GM21786 (cell line): ENCODE measurements around the gene SLC39A11.
"Not testable (repeated sequence)": the region's sequence is repeated elsewhere in the genome, so short reads cannot be mapped to it uniquely, and the experiment has no call there.

ENCODE experiments used
- ATAC-seq: cut with Tn5 transposase; IDR thresholded peaks from one replicate; pipeline ENCODE4 v1.9.1; 2021; ENCODE audit not compliant: unreplicated experiment

The SLC39A11 gene

GRCh38 chr17:72765368-72766153 is 326.9 kb downstream of the SLC39A11 start:
- ATAC-seq, result no peak

DNA sequence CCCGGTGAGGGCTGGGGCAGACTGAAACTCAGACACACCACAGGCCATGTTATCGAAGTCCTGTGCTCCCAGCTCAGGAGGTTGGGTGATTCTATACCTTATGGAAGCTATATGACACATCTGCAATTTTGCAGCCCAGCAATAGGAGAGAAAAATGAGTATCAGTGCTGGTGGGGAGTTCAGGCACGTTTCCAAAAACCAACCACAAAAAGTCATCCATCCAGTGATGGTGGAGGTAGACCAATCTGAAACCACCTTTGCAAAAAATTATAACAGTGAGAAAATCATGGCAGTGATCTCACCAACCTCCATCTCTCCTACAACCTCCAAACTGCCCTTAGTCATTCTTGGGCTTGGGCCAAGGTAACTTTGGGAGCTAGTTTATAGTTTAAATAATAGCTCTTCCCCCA is 327.9 kb downstream of the SLC39A11 start:
- ATAC-seq, result no peak

DNA sequence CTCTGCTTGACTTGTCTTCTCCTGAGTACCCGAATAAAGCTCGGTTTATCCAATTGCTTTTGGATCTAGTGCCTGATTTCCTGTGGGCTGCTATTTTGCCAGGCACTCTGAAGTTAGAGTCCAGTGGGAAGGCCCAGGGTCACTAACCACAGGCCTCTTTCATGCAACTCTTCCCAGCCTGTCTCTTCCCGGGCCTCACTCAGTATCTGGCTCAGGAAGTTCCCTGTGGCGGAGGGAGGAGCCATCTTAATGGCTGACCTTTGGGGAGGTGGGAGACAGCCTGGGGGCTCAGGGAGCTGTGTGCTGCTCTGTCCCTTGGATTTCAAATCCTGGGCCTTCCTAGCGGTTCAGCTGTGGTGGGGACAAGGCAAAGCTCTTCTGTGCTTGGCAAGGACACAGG is 328.5 kb downstream of the SLC39A11 start:
- ATAC-seq, result no peak

- ATAC-seq, result not testable (repeated sequence)
Observed at GRCh38 chr17:72761893-72762575, 330.5 kb downstream of the SLC39A11 start.

DNA sequence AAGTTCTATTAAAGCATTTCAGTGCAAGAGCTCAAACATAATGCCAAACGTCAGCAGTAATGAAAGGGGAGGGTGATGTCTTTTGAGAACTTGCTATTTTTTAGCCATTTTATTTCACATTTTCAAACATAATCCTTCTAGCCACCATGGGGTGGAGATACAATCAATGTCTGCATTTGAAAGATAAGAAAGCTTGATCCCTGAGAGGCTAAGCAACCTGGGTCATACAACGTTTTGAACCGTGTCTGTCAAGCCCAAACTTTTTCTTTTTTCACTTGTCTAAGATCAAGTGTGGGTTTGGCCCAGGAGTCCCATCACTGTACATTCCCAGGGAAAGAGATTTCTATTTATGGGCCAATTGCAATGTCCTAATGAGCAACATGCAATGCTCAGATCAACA is 331.1 kb downstream of the SLC39A11 start:
- ATAC-seq, result no peak

DNA sequence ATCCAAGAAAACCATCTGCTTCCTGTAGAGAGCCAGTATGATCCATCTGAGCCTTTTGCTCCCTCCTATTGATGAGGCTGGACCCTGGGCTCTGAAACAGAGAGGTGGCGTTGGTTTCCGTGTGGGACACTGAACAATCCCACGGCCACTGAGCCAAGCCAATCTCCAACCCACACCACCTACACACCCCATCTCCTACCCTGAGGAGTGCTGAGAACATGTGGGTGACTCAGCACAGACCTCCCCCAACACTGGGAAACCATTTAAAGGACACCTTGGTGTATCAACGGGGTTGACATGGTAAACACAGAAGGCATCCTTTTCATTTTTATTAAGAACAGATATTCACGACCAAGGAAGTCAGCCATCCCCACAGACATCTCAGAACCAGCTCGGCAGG is 332.1 kb downstream of the SLC39A11 start:
- no peak for ATAC-seq

DNA sequence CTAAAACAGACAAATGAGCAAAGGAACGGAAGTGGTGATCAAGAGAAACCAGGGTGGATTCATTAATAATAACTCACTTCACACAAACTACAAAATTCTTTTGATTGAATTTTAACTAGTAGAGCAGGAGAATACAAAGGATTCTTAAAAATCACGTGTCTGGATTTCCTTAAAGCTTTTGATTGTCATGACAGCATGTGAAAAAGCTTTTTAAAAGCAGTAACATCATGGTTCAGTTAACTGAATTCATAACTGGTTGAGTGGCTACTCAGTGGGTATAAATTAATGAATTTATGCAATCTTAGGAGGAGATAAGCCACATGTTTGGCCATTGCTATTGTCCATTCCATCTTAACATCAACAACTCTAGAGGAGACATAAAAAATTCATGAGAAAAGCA is 333.2 kb downstream of the SLC39A11 start:
- no peak for ATAC-seq

GRCh38 chr17:72756256-72756655 is 336.2 kb downstream of the SLC39A11 start:
- no peak for ATAC-seq

DNA sequence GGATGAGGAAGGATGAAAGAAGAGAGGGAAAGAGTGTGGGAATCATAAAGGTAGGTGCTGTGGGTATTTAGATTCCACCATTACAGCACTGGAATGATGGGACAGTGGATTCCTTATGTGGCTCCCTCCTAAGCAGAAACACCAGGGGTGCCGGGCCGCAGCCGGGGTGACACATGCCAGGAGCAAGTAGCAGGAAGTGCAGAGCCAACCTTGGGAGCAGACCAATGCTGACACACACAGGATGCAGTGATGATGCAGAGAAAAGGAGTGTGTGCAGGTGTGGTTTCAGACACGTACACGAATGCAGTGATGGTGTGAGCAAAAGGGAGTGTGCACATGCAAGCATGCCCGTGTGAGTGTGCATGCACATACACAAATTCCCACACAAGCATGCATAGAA is 338.0 kb downstream of the SLC39A11 start:
- ATAC-seq, result no peak

DNA sequence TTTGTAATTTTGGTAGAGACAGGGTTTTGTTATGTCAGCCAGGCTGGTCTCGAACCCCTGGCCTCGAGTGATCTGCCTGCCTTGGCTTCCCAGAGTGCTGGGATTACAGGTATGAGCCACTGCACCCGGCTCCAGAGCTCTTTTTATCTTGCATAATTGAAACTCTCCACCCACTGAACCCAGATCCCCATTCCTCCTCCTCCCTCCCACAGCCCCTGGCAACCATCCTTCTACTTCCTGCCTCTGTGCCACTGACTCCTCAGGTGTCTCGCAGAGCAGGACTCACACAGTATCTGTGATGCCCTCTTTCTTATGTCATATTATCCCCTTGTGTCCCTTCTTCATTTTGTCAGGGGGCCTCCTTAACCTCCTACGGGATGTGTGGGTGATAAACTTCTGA is 340.7 kb downstream of the SLC39A11 start:
- ATAC-seq, result no peak

- no peak for ATAC-seq
Observed at GRCh38 chr17:72749119-72749572, 343.3 kb downstream of the SLC39A11 start.

GRCh38 chr17:72747501-72747900 is 345.0 kb downstream of the SLC39A11 start:
- ATAC-seq, result no peak

DNA sequence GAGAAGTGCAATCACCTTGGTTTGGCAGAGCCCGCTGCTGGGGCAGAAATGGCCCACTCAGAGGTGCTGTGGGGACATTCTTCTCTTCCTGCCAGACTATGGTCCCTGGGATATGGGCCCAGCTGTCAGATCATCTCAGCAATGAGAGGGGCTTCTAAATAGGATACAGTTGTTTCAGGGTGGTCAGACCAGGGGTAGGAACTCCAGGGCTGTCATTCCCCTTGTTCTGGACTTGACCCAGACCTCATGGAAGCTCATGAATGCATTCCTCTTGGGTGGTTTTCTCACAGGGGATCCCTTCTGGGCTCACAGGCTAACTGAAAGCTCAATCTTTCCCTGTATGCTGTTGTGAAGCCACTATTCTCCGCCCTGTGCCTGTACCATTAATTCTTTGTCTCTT is 347.2 kb downstream of the SLC39A11 start:
- no peak for ATAC-seq

GRCh38 chr17:72743037-72743467 is 349.4 kb downstream of the SLC39A11 start:
- ATAC-seq, result no peak

- ATAC-seq, result no peak
Observed at GRCh38 chr17:72737151-72737690, 355.3 kb downstream of the SLC39A11 start.

DNA sequence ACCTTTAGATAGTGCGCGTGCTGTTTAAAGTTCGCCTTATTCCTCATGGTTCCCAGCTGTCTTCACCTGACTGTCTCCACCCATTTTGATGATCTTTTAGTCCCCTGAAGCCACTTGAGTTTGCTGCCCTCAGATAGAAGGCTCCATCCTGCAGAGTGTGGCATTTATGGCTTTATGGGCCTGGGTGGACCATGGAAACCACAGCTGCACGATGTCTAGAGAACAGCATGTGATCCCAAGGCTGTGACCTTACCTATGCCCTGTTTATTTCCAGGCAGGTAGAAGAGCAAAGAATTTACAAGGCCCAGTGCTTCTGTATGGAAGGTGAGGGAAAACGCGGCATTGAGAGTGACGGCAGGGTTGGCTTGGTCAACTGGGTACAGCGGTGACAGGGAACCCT is 356.9 kb downstream of the SLC39A11 start:
- ATAC-seq, result no peak

- no peak for ATAC-seq
Observed at GRCh38 chr17:72735048-72735447, 357.4 kb downstream of the SLC39A11 start.

DNA sequence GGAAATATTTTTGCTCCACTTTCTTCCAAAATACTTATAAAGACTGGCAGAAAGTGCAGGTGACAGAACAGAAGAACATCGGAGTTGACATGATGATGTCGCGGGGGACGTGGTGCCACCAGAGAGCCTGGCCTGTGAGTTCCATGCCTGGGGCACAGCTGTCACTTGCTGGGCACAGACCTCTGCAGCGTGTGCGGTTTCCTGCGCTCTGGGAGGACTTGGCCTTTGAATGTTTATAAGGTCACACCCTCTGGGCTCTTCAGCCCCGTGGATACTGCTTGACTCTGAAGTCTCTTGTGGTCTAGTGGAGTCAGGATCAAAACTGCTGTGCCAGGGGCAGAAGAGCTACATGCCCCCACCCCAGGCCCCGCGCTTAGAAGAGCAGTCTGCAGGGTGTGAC is 357.9 kb downstream of the SLC39A11 start:
- ATAC-seq, result no peak

DNA sequence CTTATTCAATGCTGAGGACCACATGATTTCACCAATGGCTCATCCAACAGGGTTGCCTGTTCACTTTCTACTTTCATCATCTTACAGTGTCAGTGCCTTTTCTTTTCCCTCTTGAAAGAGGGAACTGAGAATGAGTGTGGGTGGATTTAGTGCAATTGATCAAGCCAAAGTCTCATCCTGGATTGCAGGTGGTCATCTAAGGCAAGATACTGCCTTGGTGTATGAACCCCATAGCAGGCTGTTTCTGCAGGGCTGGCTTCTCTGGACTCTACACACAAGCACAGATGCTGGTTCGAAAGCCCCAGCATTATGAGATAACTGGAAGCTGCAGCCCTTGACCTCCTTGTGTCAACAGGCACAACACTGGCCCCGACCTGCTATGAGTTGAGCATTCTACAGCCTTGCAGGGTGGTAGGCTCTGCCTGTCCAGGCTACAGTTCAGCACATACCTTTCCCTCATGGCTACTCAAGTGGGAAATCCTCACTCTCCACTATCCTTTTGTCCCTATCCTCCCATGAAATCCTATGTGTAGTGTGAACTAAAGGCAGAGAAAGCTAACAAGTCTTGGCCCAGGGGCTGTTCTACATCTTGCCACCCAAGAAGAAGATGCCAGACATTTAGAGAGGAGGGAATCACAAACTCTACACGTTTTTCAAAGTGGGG is 358.7 kb downstream of the SLC39A11 start:
- ATAC-seq, result no peak

DNA sequence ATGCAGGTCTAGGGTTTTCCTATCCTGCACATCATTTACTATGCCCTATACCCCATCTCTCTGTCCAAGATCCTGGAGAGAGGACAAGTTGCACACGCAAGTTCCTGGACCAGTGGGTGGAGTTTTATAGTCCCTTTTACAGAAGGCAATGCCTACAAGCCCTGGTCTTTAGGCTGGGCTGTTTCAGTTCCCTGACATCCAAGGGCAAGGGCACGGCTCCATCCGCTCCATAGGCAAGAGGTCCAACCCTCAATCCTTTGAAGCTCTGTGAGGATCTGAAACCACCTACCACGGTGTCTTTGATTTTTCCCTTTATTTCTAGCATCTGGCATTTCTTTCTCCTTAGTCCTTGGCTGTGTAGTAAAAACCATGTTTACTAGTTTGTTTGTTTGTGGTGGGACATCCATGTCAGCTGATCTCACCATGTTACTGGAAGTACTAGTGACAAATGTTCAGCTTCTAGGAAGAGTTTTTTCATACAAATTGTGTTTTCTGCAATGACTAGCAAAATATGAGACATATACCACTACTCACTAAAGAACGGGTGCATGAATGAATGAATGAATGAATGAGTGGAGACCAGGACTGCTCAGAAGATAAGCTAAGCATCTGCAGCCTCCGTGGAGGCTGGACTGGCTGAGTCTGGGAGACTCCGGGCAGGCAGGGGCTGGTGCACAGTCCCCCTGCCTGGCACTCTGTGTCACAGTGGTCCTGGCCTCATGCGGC is 359.4 kb downstream of the SLC39A11 start:
- no peak for ATAC-seq

DNA sequence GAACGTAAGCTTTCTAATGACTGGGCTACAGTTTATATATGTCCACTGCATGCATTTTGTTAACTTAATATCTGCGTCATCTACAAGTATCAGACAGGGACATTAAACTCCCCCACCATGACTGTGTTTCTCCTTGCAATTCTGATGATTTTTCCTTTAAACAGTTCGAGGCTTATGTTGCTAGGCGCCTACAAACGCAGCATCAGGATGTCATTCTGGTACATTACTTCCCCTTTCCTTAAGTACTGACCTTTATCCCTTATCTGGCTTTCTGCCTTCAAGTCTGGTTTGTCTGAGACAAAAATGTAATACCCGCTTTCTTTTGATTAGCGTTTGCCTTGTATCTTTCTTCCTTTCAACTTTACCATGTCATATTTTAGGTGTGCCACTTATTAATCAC is 362.4 kb downstream of the SLC39A11 start:
- ATAC-seq, result no peak
